Activated CD4-positive, alpha-beta T cell treated with anti-CD3 and anti-CD28 coated beads for 36 hours (primary cell): ENCODE data around the gene TANGO2. TPM values are rescaled to one million over a fixed set of nuclear protein-coding genes. Genes with fewer than 3 reads are reported as not detected.

Source experiments
- ATAC-seq: fragments of 200-7000 bp; cut with Tn5 transposase; one replicate; pipeline ENCODE4 v1.10.0; 2021; ENCODE audit warnings: mild to moderate bottlenecking, moderate library complexity
- CTCF ChIA-PET: fragments of 350-600 bp; sonication (Branson Sonifier 250); formaldehyde crosslinking; loops from one replicate; lab custom pipeline; 2021; ENCODE audit warnings: antibody characterized with exemption; lab: Charles Lee
- POLR2A ChIA-PET: fragments of 350-600 bp; sonication (Branson Sonifier 250); formaldehyde crosslinking; loops from one replicate; lab custom pipeline; 2021; ENCODE audit warnings: antibody characterized with exemption, inconsistent platforms; lab: Charles Lee
- DNase-seq: peaks from one replicate; pipeline ENCODE4 v3.0.0-alpha.2; 2020
- H3K27ac Mint-ChIP-seq: one replicate; pipeline ENCODE4 v1.8.0; 2021; ENCODE audit warnings: mixed read lengths
- H3K27me3 Mint-ChIP-seq: one replicate; pipeline ENCODE4 v1.8.0; 2021; ENCODE audit warnings: mixed read lengths
- H3K36me3 Mint-ChIP-seq: one replicate; pipeline ENCODE4 v1.8.0; 2021; ENCODE audit warnings: low read depth, mixed read lengths
- H3K4me1 Mint-ChIP-seq: one replicate; pipeline ENCODE4 v1.8.0; 2021; ENCODE audit warnings: mixed read lengths
- H3K4me3 Mint-ChIP-seq: one replicate; pipeline ENCODE4 v1.8.0; 2021; ENCODE audit warnings: mild to moderate bottlenecking, moderate library complexity, mixed read lengths
- H3K9me3 Mint-ChIP-seq: one replicate; pipeline ENCODE4 v1.8.0; 2021; ENCODE audit warnings: low read depth, mixed read lengths
- intact Hi-C, 2 experiments: fragments of 100-400 bp; cut with DNase I in 1 of 2; cut with micrococcal nuclease in 1 of 2; formaldehyde crosslinking; loops; one replicate each; pipeline versions ENCODE4 v1.14.2 to v1.15.1; 2022 to 2024; cut with DNase I, micrococcal nuclease
- total RNA-seq, 2 experiments: library from RNA; stranded (reverse); gene quantifications; one replicate each; pipeline ENCODE4 v1.2.3, GENCODE V29; 2021

TANGO2 gene
- total RNA-seq, 2 experiments from 2014 or later = 20.3 to 22.8 TPM

DNA sequence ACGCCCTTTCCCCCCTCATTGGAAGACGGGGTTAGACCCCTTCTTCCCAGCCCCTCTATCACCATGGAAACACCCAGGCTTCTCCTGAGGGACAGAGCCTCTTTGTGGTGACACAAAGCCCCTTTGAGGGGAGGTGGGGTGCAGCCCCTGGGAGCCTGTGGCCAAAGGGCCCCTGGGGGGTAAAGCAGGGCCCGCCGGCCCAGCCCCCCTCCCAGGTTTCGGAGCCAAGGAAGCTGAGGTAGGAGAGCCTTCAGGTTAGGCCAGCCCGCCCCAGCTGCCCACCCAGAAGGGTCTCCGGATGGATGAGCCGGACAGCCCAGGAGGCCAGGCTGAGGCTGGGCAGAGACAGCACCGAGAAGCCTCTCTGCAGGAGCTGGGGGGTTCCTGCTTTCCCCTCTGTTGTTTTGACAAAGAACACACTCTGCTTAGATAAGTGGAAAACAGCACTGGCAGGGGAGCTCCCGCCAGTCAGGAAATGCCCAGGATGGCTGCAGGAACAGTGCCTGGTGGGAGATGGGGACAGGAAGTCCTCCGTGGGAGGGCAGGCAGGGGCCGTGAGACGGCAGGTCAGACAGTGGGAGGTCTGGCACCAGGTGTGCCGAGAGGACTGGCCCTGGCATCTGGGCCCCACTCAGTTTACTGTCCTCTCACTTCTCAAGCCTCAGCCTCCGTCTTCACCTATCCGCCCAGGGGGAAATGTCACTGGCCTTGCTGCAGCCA, 22.5 kb upstream of the TANGO2 start:
- ChIA-PET POLR2A (no interaction called here), CTCF (no interaction called here)
- ATAC-seq = no peak
- H3K27me3 Mint-ChIP-seq = no peaks in the 10 kb centered on the region
- H3K4me1 Mint-ChIP-seq = no peaks in the 10 kb centered on the region
- H3K27ac Mint-ChIP-seq = no peak overlapping the region
- peaks cover 7% of the 10 kb centered on the region for H3K9me3 Mint-ChIP-seq
- no peak overlapping the region for H3K4me3 Mint-ChIP-seq
- DNase-seq = no peak
- intact Hi-C loops = no loop called here
- peaks cover 2% of the 10 kb centered on the region for H3K36me3 Mint-ChIP-seq

DNA sequence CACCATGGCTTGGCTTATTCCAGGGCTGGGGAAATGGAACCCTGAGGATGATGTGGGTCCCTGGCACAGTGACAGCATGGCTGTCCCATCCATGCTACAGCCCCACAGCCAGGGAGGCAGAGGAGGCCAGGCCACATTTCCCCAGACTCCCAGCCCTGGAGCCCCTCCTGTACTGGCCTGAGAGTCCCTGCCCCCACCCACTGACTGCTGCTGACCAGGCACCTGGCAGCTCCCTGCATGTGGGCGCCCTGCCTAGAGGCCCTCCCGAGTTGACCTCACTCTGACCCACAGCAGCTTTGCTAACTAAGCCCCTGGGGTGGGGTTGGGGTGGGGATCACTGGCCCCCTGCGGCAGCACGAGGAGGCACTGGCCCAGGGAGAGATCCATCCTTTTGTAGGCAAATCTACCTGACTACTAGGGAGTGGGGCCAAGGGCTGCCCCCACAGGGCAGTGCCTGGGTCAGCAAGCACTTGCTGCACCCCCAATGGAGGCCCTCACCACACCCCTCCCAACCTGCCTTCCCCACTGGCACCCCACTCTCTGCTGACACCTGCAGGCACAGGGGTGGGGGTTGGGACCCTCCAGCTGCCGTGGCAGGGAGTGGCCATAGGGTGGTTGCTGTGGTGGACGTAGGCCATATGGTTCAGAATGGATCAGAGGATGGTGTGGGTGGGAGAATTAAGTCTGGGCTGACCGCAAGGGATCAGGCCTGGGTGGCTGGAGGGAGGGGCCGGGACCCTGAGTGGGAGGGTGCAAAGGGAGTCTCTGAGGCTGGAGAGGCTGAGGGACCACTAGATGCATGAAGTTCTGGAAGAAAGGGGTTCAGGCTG, 21.7 kb upstream of the TANGO2 start:
- intact Hi-C loops = no loop called here
- H3K27ac Mint-ChIP-seq = no peak overlapping the region
- ATAC-seq (no peak), DNase-seq (no peak)
- H3K4me3 Mint-ChIP-seq = no peak overlapping the region
- H3K9me3 Mint-ChIP-seq = peaks cover 13% of the 10 kb centered on the region
- no peaks in the 10 kb centered on the region for H3K27me3 Mint-ChIP-seq
- CTCF ChIA-PET = no interaction called here
- POLR2A ChIA-PET = no interaction called here
- H3K36me3 Mint-ChIP-seq = peaks cover 3% of the 10 kb centered on the region
- H3K4me1 Mint-ChIP-seq = no peaks in the 10 kb centered on the region

DNA sequence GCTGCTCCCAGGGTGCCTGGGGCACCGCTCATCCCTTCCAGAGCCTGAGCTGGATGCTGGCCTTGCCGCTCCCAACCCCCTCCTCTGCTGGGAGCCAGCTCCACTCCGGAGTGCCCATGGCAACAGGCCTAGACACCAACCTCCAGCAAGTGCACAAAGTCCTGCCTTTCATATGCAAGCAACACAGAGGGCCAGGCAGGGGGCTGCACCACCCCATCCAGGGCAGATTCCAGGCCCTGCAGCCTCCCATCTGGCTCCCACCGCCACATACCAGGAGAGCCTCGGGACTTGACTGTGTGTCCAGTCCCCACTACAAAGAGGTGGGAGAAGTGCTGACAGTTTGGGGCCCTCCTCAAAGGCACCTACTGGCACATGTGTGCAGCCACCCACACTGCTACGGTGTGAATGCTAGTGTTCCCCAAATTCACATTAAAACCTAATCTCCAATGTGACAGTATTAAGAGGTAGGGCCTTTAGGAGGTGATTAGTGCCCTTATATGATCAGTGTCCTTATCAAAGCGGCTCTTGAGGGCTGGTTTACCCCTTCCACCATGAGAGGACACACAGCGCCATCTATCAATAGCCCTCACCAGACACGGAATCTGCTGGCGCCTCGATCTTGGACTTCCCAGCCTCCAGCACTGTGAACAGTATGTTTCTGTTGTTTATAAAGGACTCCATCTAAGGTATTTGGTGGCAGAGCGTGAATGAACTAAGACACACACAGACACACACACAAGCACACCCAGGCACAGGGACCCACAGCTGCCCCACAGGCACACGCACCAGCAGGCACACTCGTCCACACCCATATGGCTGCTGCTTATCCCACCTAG, 20.4 kb upstream of the TANGO2 start:
- Mint-ChIP-seq H3K27ac (no peak overlapping the region), H3K4me1 (no peaks in the 10 kb centered on the region), H3K36me3 (peaks cover 3% of the 10 kb centered on the region), H3K9me3 (peaks cover 16% of the 10 kb centered on the region), H3K27me3 (no peaks in the 10 kb centered on the region), H3K4me3 (no peak overlapping the region)
- no peak for DNase-seq
- ChIA-PET CTCF (no interaction called here), POLR2A (no interaction called here)
- intact Hi-C loops = no loop called here
- no peak for ATAC-seq

DNA sequence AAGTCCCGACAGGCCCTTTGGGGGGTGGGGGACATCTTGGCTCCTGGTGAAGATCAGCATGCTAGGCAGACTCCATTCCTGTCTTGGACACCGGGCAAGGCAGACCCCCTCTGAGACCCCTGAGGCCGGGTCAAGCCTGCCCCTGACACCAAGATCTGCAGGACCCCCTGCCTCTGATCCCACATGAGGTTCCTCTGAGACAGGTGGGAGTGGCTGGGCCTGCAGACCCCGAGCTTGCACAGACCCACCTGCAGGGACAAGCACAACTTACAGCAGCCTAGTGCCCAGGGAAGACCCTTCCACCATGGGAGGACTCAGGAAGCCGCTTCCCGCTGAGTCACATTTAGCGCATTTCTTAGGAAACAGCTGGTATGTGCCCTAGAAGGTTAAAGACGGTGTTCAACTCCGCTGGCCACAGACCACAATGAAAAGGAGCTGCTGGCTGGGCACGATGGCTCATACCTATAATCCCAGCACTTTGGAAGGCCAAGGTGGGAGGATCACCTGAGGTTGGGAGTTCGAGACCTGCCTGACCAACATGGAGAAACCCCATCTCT, 19.8 kb upstream of the TANGO2 start:
- CTCF ChIA-PET = interaction anchor here (1.2 kb wide), 1 partner anchor 12 kb away, joined by 4 read pairs; no protein-coding TSS in a partner anchor
- peaks cover 16% of the 10 kb centered on the region for H3K9me3 Mint-ChIP-seq
- POLR2A ChIA-PET = no interaction called here

DNA sequence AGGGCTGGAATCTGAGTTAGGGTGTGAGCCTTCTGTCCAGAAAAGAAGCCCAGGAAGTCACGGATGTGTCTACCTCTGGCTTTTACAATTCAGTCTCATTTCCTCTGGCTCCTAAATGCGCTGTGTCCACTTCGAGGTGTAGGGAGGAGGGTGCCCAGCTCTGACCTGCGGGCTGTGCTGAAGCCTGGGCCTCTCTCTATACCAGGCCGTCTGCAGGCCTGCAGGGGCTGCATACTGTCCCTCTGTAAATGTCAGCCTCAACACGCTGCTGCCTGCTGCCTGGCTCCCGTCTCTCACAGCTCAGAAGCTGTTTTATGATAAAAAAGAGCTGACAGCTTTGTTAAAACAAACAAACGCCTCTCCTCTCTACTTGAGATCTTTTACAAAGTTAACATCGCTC, 18.8 kb upstream of the TANGO2 start:
- ATAC-seq (no peak), DNase-seq (no peak)
- no peaks in the 10 kb centered on the region for H3K27me3 Mint-ChIP-seq
- no peak overlapping the region for H3K27ac Mint-ChIP-seq
- H3K4me3 Mint-ChIP-seq = no peak overlapping the region
- H3K36me3 Mint-ChIP-seq = peaks cover 3% of the 10 kb centered on the region
- intact Hi-C loops = no loop called here
- H3K9me3 Mint-ChIP-seq = peaks cover 16% of the 10 kb centered on the region
- H3K4me1 Mint-ChIP-seq = no peaks in the 10 kb centered on the region
- ChIA-PET POLR2A (no interaction called here), CTCF (interaction anchor here (1.2 kb wide), 1 partner anchor 11 kb away, joined by 4 read pairs; no protein-coding TSS in a partner anchor)

More for the DNA sequence above, 19.8 kb upstream of the TANGO2 start:
- ATAC-seq (no peak), DNase-seq (no peak)
- Mint-ChIP-seq H3K27ac (no peak overlapping the region), H3K36me3 (peaks cover 3% of the 10 kb centered on the region), H3K4me1 (no peaks in the 10 kb centered on the region), H3K27me3 (no peaks in the 10 kb centered on the region), H3K4me3 (no peak overlapping the region)
- intact Hi-C loops = no loop called here

DNA sequence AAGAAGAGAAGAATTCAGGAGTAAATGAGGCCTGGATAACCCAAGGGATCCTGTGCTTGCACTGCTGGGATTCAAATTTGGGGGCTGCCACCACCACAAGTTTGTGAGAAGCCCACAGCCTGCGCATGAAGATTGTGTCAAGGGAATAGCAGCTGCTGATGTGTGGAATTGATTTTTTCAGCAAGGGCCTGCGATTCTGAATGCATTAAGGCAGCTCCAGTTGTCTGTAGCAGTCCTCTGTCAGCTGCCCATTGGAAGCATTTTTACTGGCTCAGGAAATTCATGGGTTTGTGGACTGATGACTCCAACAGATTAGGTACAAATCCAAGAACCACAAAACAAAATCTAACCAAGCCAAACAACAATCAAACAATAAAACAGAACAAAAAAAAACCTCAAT, 18.3 kb upstream of the TANGO2 start:
- no peak overlapping the region for H3K27ac Mint-ChIP-seq
- peaks cover 3% of the 10 kb centered on the region for H3K36me3 Mint-ChIP-seq
- DNase-seq = no peak
- ChIA-PET CTCF (interaction anchor here (1.2 kb wide), 1 partner anchor 11 kb away, joined by 4 read pairs; no protein-coding TSS in a partner anchor), POLR2A (no interaction called here)
- ATAC-seq = no peak
- H3K4me1 Mint-ChIP-seq = no peaks in the 10 kb centered on the region
- no peak overlapping the region for H3K4me3 Mint-ChIP-seq
- no peaks in the 10 kb centered on the region for H3K27me3 Mint-ChIP-seq
- peaks cover 16% of the 10 kb centered on the region for H3K9me3 Mint-ChIP-seq
- intact Hi-C loops = no loop called here

DNA sequence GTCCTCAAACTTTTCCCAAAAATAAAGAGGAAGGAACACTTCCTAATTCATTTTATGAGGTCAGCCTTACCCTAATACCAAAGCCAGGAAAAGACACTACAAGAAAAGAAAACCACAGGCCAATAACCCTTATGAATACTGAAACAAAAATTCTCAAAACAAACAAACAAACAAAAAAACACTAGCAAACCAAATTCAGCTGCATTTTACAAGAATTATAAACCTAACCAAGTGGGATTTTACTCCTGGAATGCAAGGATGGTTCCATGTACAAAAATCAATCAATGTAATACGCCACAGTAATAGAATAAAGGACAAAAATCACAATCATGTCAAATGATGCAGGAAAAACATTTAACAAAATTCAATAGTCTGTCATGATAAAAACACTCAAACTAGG, 17.6 kb upstream of the TANGO2 start:
- Mint-ChIP-seq H3K4me1 (no peaks in the 10 kb centered on the region), H3K4me3 (no peak overlapping the region), H3K27ac (no peak overlapping the region), H3K9me3 (peaks cover 16% of the 10 kb centered on the region), H3K27me3 (no peaks in the 10 kb centered on the region), H3K36me3 (peaks cover 3% of the 10 kb centered on the region)
- DNase-seq (no peak), ATAC-seq (no peak)
- intact Hi-C loops = no loop called here
- CTCF ChIA-PET = interaction anchor here (0.6 to 1.1 kb wide), 2 partner anchors 25 to 34 kb away, joined by 3 read pairs; no protein-coding TSS in a partner anchor
- POLR2A ChIA-PET = no interaction called here

DNA sequence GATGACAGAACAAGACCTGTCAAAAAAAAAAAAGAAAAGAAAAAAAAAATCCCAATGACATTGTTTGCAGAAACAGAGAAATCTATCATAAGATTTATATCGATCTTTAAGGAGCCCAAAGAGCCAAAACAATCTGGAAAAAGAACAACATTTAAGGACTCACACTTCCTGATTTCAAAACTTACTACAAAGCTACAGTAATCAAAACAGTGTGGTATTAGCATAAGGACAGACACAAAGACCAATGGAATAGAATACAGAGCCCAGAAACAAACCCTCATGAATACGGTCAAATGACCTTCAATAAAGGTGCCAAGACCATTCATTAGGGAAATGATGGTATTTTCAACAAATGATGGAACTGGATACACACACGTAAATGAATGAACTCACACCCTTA, 16.4 kb upstream of the TANGO2 start:
- intact Hi-C loops = no loop called here
- no peaks in the 10 kb centered on the region for H3K4me1 Mint-ChIP-seq
- ATAC-seq (no peak), DNase-seq (no peak)
- H3K27me3 Mint-ChIP-seq = no peaks in the 10 kb centered on the region
- H3K9me3 Mint-ChIP-seq = peaks cover 16% of the 10 kb centered on the region
- H3K27ac Mint-ChIP-seq = no peak overlapping the region
- H3K4me3 Mint-ChIP-seq = no peak overlapping the region
- ChIA-PET CTCF (interaction anchor here (0.7 kb wide), 1 partner anchor 154 kb away, joined by 3 read pairs; no protein-coding TSS in a partner anchor), POLR2A (no interaction called here)
- peaks cover 3% of the 10 kb centered on the region for H3K36me3 Mint-ChIP-seq

DNA sequence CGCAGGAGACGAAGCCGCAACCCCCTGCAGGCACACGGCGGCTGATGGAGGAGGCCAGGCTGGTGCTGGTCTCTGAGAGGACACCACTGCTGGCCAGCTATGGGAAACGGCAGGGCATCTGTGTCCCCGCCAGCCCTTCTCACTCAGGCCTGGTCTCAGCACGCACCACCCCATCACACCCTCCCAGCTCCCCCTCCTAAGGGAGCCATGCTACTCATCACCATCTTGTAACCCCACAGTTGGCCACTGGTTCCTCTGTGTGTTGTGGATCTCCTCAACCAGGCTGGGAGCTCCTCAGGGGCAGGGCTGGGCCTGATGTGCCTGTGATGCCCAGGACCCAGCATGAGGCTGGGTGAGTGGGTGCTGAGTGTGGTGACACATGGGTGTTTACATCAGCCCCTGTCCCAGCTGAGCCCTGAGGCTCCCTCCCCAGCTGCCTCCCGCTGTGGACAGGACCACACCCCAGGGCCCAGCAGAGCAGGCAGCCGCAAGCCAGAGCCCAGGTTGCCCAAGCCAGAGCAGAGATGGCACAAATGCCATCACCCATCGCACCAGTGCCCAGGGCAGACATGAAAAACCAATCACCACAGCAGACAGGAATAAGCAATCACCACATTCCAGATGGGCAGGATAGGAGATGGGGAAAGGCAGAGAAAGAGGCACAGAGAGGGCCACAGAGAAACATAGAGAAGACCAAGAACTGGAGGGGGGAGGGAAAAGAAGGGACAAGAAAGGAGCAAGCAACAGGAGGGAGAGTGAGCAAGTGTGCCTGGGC, 12.5 kb upstream of the TANGO2 start:
- Mint-ChIP-seq H3K27ac (no peak overlapping the region), H3K36me3 (peaks cover under 1% of the 10 kb centered on the region), H3K4me1 (no peaks in the 10 kb centered on the region), H3K27me3 (no peaks in the 10 kb centered on the region), H3K4me3 (no peak overlapping the region), H3K9me3 (peaks cover 8% of the 10 kb centered on the region)
- ChIA-PET POLR2A (no interaction called here), CTCF (no interaction called here)
- DNase-seq (no peak), ATAC-seq (no peak)
- intact Hi-C loops = no loop called here

DNA sequence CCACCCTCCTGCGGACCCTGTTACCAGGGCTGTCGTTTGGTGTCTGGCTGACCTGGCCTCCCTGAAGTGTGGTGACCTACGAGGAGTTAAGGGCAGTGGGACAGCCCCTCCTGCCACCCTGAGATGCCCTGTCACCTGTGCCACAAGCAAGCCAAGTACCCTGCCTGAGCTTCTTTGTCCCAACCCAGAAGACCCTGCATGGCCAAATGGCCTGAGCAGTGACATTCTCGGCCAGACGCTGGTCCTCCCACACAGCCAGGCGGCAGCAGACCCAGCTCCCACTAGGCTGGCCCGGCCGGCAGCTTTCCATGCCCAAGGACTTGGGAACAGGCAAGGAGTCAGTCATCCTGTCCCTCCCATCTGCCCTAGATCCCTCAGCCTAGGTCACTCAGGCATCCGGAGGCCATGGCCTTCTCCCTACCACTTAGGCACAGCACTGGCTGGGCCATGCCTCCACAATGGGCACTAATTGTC, 11.9 kb upstream of the TANGO2 start:
- Mint-ChIP-seq H3K27me3 (no peaks in the 10 kb centered on the region), H3K27ac (no peak overlapping the region), H3K4me3 (no peak overlapping the region), H3K9me3 (peaks cover 3% of the 10 kb centered on the region), H3K36me3 (no peaks in the 10 kb centered on the region), H3K4me1 (no peaks in the 10 kb centered on the region)
- no peak for DNase-seq
- intact Hi-C loops = no loop called here
- POLR2A ChIA-PET = no interaction called here
- CTCF ChIA-PET = no interaction called here
- ATAC-seq = no peak
